Esophagus mucosa (tissue), 1 donor: ENCODE measurements around the gene RALGPS2. TPM values are rescaled to one million over a fixed set of nuclear protein-coding genes. Genes with fewer than 3 reads are reported as not detected.
"Not testable (repeated sequence)": the region's sequence is repeated elsewhere in the genome, so short reads cannot be mapped to it uniquely, and the experiment has no call there.

ENCODE experiments used
- ATAC-seq: fragments of 200-7000 bp; cut with Tn5 transposase; one replicate; pipeline ENCODE4 v1.9.1; 2020
- total RNA-seq: library from RNA; stranded (reverse); gene quantifications from one replicate; pipeline ENCODE4 v1.2.4, GENCODE V29; 2023
- donor health status: DM: yes; HTN: yes; CAD: no.

The RALGPS2 gene
- total RNA-seq, 1 donor from 2014 or later = 30.4 TPM

- ATAC-seq = peak; percentile 60
Measured at GRCh38 chr1:178945763-178946266, 220.8 kb downstream of the RALGPS2 start.

- ATAC-seq = no peak
Measured at GRCh38 chr1:178946416-178946815, 221.4 kb downstream of the RALGPS2 start.

GRCh38 chr1:178946855-178947676 lies 222.0 kb downstream of the RALGPS2 start:
- no peak for ATAC-seq

GRCh38 chr1:178947677-178947981 lies 222.6 kb downstream of the RALGPS2 start:
- ATAC-seq = no peak

GRCh38 chr1:178948676-178949075 lies 223.6 kb downstream of the RALGPS2 start:
- no peak for ATAC-seq

- not testable (repeated sequence) for ATAC-seq
Measured at GRCh38 chr1:178949866-178950265, 224.8 kb downstream of the RALGPS2 start.

GRCh38 chr1:178951600-178951999 lies 226.6 kb downstream of the RALGPS2 start:
- no peak for ATAC-seq

- ATAC-seq = no peak
Measured at GRCh38 chr1:178953034-178953433, 228.0 kb downstream of the RALGPS2 start.

GRCh38 chr1:178953538-178954324 lies 228.7 kb downstream of the RALGPS2 start:
- ATAC-seq = peak; percentile 31

GRCh38 chr1:178954325-178954690 lies 229.3 kb downstream of the RALGPS2 start:
- no peak for ATAC-seq

GRCh38 chr1:178954937-178955336 lies 229.9 kb downstream of the RALGPS2 start:
- no peak for ATAC-seq

GRCh38 chr1:178955391-178955954 lies 230.4 kb downstream of the RALGPS2 start:
- no peak for ATAC-seq

- ATAC-seq = no peak
Measured at GRCh38 chr1:178958491-178958890, 233.4 kb downstream of the RALGPS2 start.

- ATAC-seq = no peak
Measured at GRCh38 chr1:178959543-178960460, 234.8 kb downstream of the RALGPS2 start.

- no peak for ATAC-seq
Measured at GRCh38 chr1:178960482-178961240, 235.6 kb downstream of the RALGPS2 start.

GRCh38 chr1:178961331-178961730 lies 236.3 kb downstream of the RALGPS2 start:
- no peak for ATAC-seq

- ATAC-seq = no peak
Measured at GRCh38 chr1:178961868-178962267, 236.8 kb downstream of the RALGPS2 start.

GRCh38 chr1:178962853-178963711 lies 238.0 kb downstream of the RALGPS2 start:
- ATAC-seq = no peak

- ATAC-seq = no peak
Measured at GRCh38 chr1:178964469-178965330, 239.7 kb downstream of the RALGPS2 start.

GRCh38 chr1:178966312-178966711 lies 241.3 kb downstream of the RALGPS2 start:
- ATAC-seq = no peak
